GM12878 (cell line): Measurements from ENCODE around the gene ATG9A. TPM values are rescaled to one million over a fixed set of nuclear protein-coding genes. Genes with fewer than 3 reads are reported as not detected.

Experiments
- ATAC-seq: fragments of 200-7000 bp; cut with Tn5 transposase; 3 replicates; pipeline ENCODE4 v1.9.1; 2020; ENCODE audit warnings: mild to moderate bottlenecking, moderate library complexity
- BruUV-seq: library from RNA; stranded (reverse); fragments of 400-500 nt; replicated peaks from 2 replicates; lab custom pipeline; 2021; lab: Mats Ljungman, UMichigan
- CTCF ChIA-PET: fragments of 300-600 bp; sonication (Branson Sonifier 250); formaldehyde crosslinking; extraction: SDS; loops from one replicate; lab custom pipeline; 2021; ENCODE audit warnings: inconsistent platforms; lab: Yijun Ruan, JAX
- POLR2A ChIA-PET: fragments of 350-600 bp; formaldehyde crosslinking; extraction: SDS; loops from one replicate; lab custom pipeline; 2021; ENCODE audit warnings: inconsistent platforms; lab: Charles Lee
- RAD21 ChIA-PET: fragments of 300-600 bp; sonication (Branson Sonifier 250); formaldehyde crosslinking; loops from one replicate; lab custom pipeline; 2023; ENCODE audit warnings: antibody characterized with exemption; ENCODE audit not compliant: unreplicated experiment; lab: Charles Lee
- SMC1A ChIA-PET: fragments of 300-600 bp; sonication (Branson Sonifier 250); formaldehyde crosslinking; loops from one replicate; lab custom pipeline; 2023; ENCODE audit not compliant: unreplicated experiment, uncharacterized antibody; lab: Charles Lee
- DNase-seq: peaks from one replicate; pipeline ENCODE4 v3.0.0-alpha.2; 2011; ENCODE audit warnings: low read depth, low spot score
- FAIRE-seq: peaks from 3 replicates; lab custom pipeline; 2011; peaks lifted over from hg19 to GRCh38; lab: Jason Lieb, UNC
- H2AFZ ChIP-seq: 2 replicates; pipeline ENCODE4 v1.6.0; 2011; ENCODE audit warnings: low read depth, low read length, control low read depth; ENCODE audit not compliant: control insufficient read depth
- H3K27ac ChIP-seq: 2 replicates; pipeline ENCODE4 v1.5.1; 2011; ENCODE audit warnings: control low read depth; ENCODE audit not compliant: control insufficient read depth, insufficient read depth
- H3K27me3 ChIP-seq, 2 experiments: replicated peaks in 1 of 2; 2 replicates each; pipeline versions ENCODE4 v1.6.0 to v1.6.1; 2011; ENCODE audit warnings: low read length in 1 of 2; ENCODE audit not compliant: control insufficient read depth in 2 of 2, insufficient read depth in 2 of 2
- H3K36me3 ChIP-seq, 2 experiments: 2 replicates each; pipeline ENCODE4 v1.5.1; 2011; ENCODE audit warnings: low read length in 1 of 2; ENCODE audit not compliant: control insufficient read depth in 2 of 2, insufficient read depth in 2 of 2
- H3K4me1 ChIP-seq: 2 replicates; pipeline ENCODE4 v1.6.1; 2011; ENCODE audit warnings: mild to moderate bottlenecking, low read length, moderate library complexity, mixed read lengths; ENCODE audit not compliant: control insufficient read depth, insufficient read depth
- H3K4me2 ChIP-seq: 2 replicates; pipeline ENCODE4 v1.6.0; 2011; ENCODE audit warnings: control low read depth; ENCODE audit not compliant: control insufficient read depth, insufficient read depth
- H3K4me3 ChIP-seq: fragments of 200-600 bp; sonication (generic); 2 replicates; pipeline ENCODE4 v1.5.1; 2016
- H3K79me2 ChIP-seq: 2 replicates; pipeline ENCODE4 v1.6.0; 2011; ENCODE audit warnings: low read length; ENCODE audit not compliant: control insufficient read depth, insufficient read depth
- H3K9ac ChIP-seq: 2 replicates; pipeline ENCODE4 v1.8.0; 2011; ENCODE audit warnings: low read length, control low read depth, mixed read lengths; ENCODE audit not compliant: control insufficient read depth, insufficient read depth
- H3K9me3 ChIP-seq: replicated peaks from 3 replicates; pipeline ENCODE4 v1.5.1; 2011; ENCODE audit warnings: mild to moderate bottlenecking, low read length; ENCODE audit not compliant: control insufficient read depth, insufficient read depth
- H4K20me1 ChIP-seq: 2 replicates; pipeline ENCODE4 v1.6.0; 2011; ENCODE audit not compliant: control insufficient read depth, insufficient read depth
- BRCA1 ChIP-seq: IDR thresholded peaks from 2 replicates; pipeline ENCODE4 v1.6.1; 2011; ENCODE audit warnings: low read depth, low read length, improper control_type of control experiment
- CBX3 ChIP-seq: fragments of 200-600 bp; sonication (generic); IDR thresholded peaks from 2 replicates; pipeline ENCODE4 v1.6.1; 2016; ENCODE audit warnings: low read depth, borderline replicate concordance
- DPF2 ChIP-seq: fragments of 450-650 bp; IDR thresholded peaks from 2 replicates; pipeline ENCODE4 v1.6.1; 2017; ENCODE audit warnings: mild to moderate bottlenecking
- FOS ChIP-seq: IDR thresholded peaks from 3 replicates; pipeline ENCODE4 v1.6.1; 2011; ENCODE audit warnings: borderline replicate concordance; ENCODE audit not compliant: insufficient read length; ENCODE audit errors: extremely low read depth
- FOXK2 ChIP-seq: fragments of 450-650 bp; IDR thresholded peaks from 2 replicates; pipeline ENCODE4 v1.6.1; 2017; ENCODE audit warnings: mild to moderate bottlenecking, moderate library complexity
- IRF4 ChIP-seq: IDR thresholded peaks from 2 replicates; pipeline ENCODE4 v1.6.1; 2011; ENCODE audit warnings: low read depth, low read length
- KDM1A ChIP-seq: fragments of 200-600 bp; sonication (generic); IDR thresholded peaks from 2 replicates; pipeline ENCODE4 v1.6.1; 2016; ENCODE audit warnings: borderline replicate concordance
- MEF2B ChIP-seq: fragments of 450-650 bp; IDR thresholded peaks from 2 replicates; pipeline ENCODE4 v1.6.1; 2018; ENCODE audit warnings: mild to moderate bottlenecking, moderate library complexity; ENCODE audit not compliant: partially characterized antibody, poor library complexity, severe bottlenecking
- MTA3 ChIP-seq: IDR thresholded peaks from 2 replicates; pipeline ENCODE4 v1.6.1; 2012; ENCODE audit warnings: low read length, inconsistent platforms, borderline replicate concordance
- MYB ChIP-seq: fragments of 150-350 bp; IDR thresholded peaks from 2 replicates; pipeline ENCODE4 v1.6.1; 2014; ENCODE audit warnings: mild to moderate bottlenecking, low read depth, low read length, borderline replicate concordance
- NBN ChIP-seq: fragments of 450-650 bp; IDR thresholded peaks from 2 replicates; pipeline ENCODE4 v1.6.1; 2016
- PAX5 ChIP-seq: IDR thresholded peaks from 2 replicates; pipeline ENCODE4 v1.6.1; 2011; ENCODE audit warnings: low read depth, low read length, borderline replicate concordance
- POLR2AphosphoS2 ChIP-seq: IDR thresholded peaks from 2 replicates; pipeline ENCODE4 v1.6.1; 2011; ENCODE audit warnings: low read depth, mild to moderate bottlenecking, low read length, improper control_type of control experiment, moderate library complexity
- SMARCA5 ChIP-seq: fragments of 450-650 bp; IDR thresholded peaks from 2 replicates; pipeline ENCODE4 v1.6.1; 2017; ENCODE audit warnings: mild to moderate bottlenecking
- SRF ChIP-seq, 2 experiments: IDR thresholded peaks; 2 replicates each; pipeline ENCODE4 v1.6.1; 2011; ENCODE audit warnings: low read depth in 2 of 2, low read length in 2 of 2, mild to moderate bottlenecking in 1 of 2, moderate library complexity in 1 of 2
- STAT1 ChIP-seq: fragments of 450-650 bp; conservative IDR thresholded peaks from 2 replicates; pipeline ENCODE4 v1.6.1; 2014; ENCODE audit warnings: antibody characterized with exemption, mild to moderate bottlenecking
- WGBS: methylation state at CpG from one replicate; pipeline ENCODE4 v1.1.6; 2016; ENCODE audit warnings: low lambda C conversion rate; ENCODE audit not compliant: insufficient replicate concordance, insufficient coverage; ENCODE audit errors: missing lambda C conversion rate; 5-methylcytosine and 5-hydroxymethylcytosine counted together
- in situ Hi-C: fragments of 300-500 bp; cut with MboI; formaldehyde crosslinking; loops from 9 replicates; pipeline ENCODE4 v1.14.3; 2018; ENCODE audit warnings: mixed read lengths
- intact Hi-C: fragments of 100-400 bp; cut with micrococcal nuclease; formaldehyde crosslinking; loops from one replicate; pipeline ENCODE4 v1.14.2; 2022; ENCODE audit not compliant: unreplicated experiment
- polyA plus RNA-seq, 11 experiments: library from polyadenylated mRNA; depleted of rRNA in 4 of 11; unstranded in 6 of 11; stranded (reverse) in 5 of 11; fragments of >200 nt; fragmentation: Nextera tagmentation in 4 of 11; fragmentation: Illumina TruSeq in 1 of 11; extraction: Ambion mirVana in 4 of 11; extraction: Trizol in 1 of 11; gene quantifications; 1 replicate in 1 of 11; 2 replicates in 10 of 11; pipeline versions ENCODE4 v1.2.1 to v1.2.3, GENCODE V29; 2011 to 2016; ENCODE audit warnings: inconsistent platforms in 2 of 11, missing spikeins in 2 of 11, low read depth in 1 of 11
- total RNA-seq, 4 experiments: library from RNA; depleted of rRNA in 3 of 4; stranded (reverse); fragments of >200 nt in 3 of 4; fragmentation: Illumina TruSeq in 1 of 4; extraction: Trizol in 1 of 4; gene quantifications; 2 replicates each; pipeline versions ENCODE4 v1.2.1 to v1.2.3, GENCODE V29; 2013 to 2021
- TF ChIP-seq, protein P1 (sequence below): fragments of 450-650 bp; IDR thresholded peaks from 2 replicates; pipeline ENCODE4 v1.6.1; 2018; ENCODE audit warnings: mild to moderate bottlenecking, low read depth, moderate library complexity; ENCODE audit not compliant: partially characterized antibody
- TF ChIP-seq, protein P2 (sequence below): IDR thresholded peaks from 2 replicates; pipeline ENCODE4 v1.6.1; 2012; ENCODE audit warnings: low read depth, low read length, improper control_type of control experiment

Gene ATG9A
- total and polyA plus RNA-seq, 10 of the 15 experiments (the other 5 are each of a cell fraction or from before 2014, with no cell fraction given): 0.16 to 37.5 (median 14.6) TPM; not detected in 1

DNA sequence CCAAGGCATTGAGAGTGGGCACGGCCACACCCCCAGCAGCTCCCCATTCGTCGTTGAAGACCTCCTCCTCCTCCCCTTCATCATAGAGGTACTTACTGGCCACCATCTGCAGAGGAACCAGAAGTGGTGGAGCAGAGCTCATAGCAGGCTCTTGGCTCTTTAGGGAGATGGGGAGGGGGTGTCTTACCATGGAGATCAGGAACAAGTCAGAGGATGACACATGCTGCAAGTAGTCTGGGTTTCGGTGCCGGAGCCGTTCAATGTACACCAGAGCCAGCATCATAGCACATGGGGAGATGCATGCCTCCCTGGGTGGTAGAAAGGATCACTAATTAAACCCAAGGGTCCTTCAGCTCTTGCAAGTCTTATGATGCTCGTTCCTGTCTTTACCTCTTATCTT is 54.6 kb downstream of the ATG9A start:
- in situ Hi-C loops (loop anchor here (5.0 kb wide), 1 partner anchor 32 kb away; the partner anchor contains the start of gene ZFAND2B), intact Hi-C loops (loop anchor here (5.0 kb wide), 3 partner anchors 102 to 212 kb away; partner anchors contain the start of genes DNAJB2 and DNPEP)
- H3K4me2 ChIP-seq: no peak overlapping the region
- ChIA-PET RAD21 (interaction anchor here (1.0 to 3.7 kb wide), 5 partner anchors 32 to 126 kb away, joined by 3 to 25 read pairs (median 21); partner anchors contain the start of gene ZFAND2B), SMC1A (interaction anchor here (1.3 to 2.4 kb wide), 4 partner anchors 32 to 120 kb away, joined by 3 to 14 read pairs (median 6); partner anchors contain the start of genes DNAJB2, GLB1L, STK16 and ZFAND2B), POLR2A (interaction anchor here (1.2 to 5.0 kb wide), 5 partner anchors 32 to 105 kb away, joined by 4 to 47 read pairs (median 21); partner anchors contain the start of genes ABCB6, ANKZF1, ATG9A and DNAJB2), CTCF (interaction anchor here (0.8 to 5.6 kb wide), 13 partner anchors 8 to 123 kb away, joined by 3 to 52 read pairs (median 5); partner anchors contain the start of genes DNAJB2, GLB1L, NHEJ1 and STK16)
- H2AFZ ChIP-seq: no peak overlapping the region
- DNase-seq: no peak
- peaks cover 32% of the 10 kb centered on the region for H3K79me2 ChIP-seq
- TF ChIP-seq STAT1: no peak
- TF ChIP-seq DPF2: no peak
- TF ChIP-seq SMARCA5: no peak
- TF ChIP-seq MTA3: no peak
- TF ChIP-seq SRF (IDR thresholded peaks at IDR 0.05; ENCODE audit: low read depth in 2 of 2, low read length in 2 of 2): no peak
- TF ChIP-seq IRF4: no peak
- TF ChIP-seq, protein P1, sequence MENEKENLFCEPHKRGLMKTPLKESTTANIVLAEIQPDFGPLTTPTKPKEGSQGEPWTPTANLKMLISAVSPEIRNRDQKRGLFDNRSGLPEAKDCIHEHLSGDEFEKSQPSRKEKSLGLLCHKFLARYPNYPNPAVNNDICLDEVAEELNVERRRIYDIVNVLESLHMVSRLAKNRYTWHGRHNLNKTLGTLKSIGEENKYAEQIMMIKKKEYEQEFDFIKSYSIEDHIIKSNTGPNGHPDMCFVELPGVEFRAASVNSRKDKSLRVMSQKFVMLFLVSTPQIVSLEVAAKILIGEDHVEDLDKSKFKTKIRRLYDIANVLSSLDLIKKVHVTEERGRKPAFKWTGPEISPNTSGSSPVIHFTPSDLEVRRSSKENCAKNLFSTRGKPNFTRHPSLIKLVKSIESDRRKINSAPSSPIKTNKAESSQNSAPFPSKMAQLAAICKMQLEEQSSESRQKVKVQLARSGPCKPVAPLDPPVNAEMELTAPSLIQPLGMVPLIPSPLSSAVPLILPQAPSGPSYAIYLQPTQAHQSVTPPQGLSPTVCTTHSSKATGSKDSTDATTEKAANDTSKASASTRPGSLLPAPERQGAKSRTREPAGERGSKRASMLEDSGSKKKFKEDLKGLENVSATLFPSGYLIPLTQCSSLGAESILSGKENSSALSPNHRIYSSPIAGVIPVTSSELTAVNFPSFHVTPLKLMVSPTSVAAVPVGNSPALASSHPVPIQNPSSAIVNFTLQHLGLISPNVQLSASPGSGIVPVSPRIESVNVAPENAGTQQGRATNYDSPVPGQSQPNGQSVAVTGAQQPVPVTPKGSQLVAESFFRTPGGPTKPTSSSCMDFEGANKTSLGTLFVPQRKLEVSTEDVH: no peak
- TF ChIP-seq MEF2B: no peak
- TF ChIP-seq NBN: no peak
- no peak for TF ChIP-seq CBX3
- no peak for TF ChIP-seq POLR2AphosphoS2
- TF ChIP-seq FOS: no peak
- no peak for TF ChIP-seq PAX5
- TF ChIP-seq FOXK2: no peak
- TF ChIP-seq, protein P2, sequence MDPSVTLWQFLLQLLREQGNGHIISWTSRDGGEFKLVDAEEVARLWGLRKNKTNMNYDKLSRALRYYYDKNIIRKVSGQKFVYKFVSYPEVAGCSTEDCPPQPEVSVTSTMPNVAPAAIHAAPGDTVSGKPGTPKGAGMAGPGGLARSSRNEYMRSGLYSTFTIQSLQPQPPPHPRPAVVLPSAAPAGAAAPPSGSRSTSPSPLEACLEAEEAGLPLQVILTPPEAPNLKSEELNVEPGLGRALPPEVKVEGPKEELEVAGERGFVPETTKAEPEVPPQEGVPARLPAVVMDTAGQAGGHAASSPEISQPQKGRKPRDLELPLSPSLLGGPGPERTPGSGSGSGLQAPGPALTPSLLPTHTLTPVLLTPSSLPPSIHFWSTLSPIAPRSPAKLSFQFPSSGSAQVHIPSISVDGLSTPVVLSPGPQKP: no peak
- no peak for TF ChIP-seq BRCA1
- TF ChIP-seq MYB: no peak
- no peak for TF ChIP-seq KDM1A
- no peak for ATAC-seq
- H3K9me3 ChIP-seq: no peaks in the 10 kb centered on the region
- no peaks in the 10 kb centered on the region for H4K20me1 ChIP-seq
- BruUV-seq: no TSS peak
- peaks cover 10% of the 10 kb centered on the region for H3K4me1 ChIP-seq
- no peak overlapping the region for H3K27ac ChIP-seq
- H3K4me3 ChIP-seq: no peak overlapping the region
- no peak overlapping the region for H3K9ac ChIP-seq
- 96% methylated on average over 7 of the region's 7 CpGs for WGBS
- no peak for FAIRE-seq
- H3K36me3 ChIP-seq: peaks cover 4 to 9% of the 10 kb centered on the region in 2 experiments
- H3K27me3 ChIP-seq: no peaks in the 10 kb centered on the region
